Measurements from ENCODE around the gene GPC5.
A peak's percentile ranks its signal among the peaks of the same experiment; 100 is the strongest.

Gene GPC5

GRCh38 chr13:92345627-92346026 lies 947.2 kb downstream of the GPC5 start:
- Histone ChIP-seq H3K9me3 (ENCODE audit: insufficient read depth, low read length) (peaks cover 8% of the 10 kb centered on the region), H3K27ac (ENCODE audit: low read length) (no peak overlapping the region), H3K4me2 (ENCODE audit: low read length) (no peak overlapping the region), H3K4me3 (ENCODE audit: low read length) (no peak overlapping the region), H3K36me3 (replicated peaks; ENCODE audit: low read depth, low read length) (no peaks in the 10 kb centered on the region), H3K79me2 (ENCODE audit: low read length) (no peaks in the 10 kb centered on the region), H3K27me3 (ENCODE audit: low read depth, low read length) (no peaks in the 10 kb centered on the region), H2AFZ (ENCODE audit: low read depth, low read length) (no peak overlapping the region), H4K20me1 (ENCODE audit: insufficient read depth, low read length) (no peaks in the 10 kb centered on the region), H3K9ac (ENCODE audit: low read length) (no peak overlapping the region), H3K4me1 (ENCODE audit: low read length) (no peaks in the 10 kb centered on the region)
- TF ChIP-seq EZH2phosphoT487 (IDR thresholded peaks at IDR 0.05; ENCODE audit: low read depth) = no peak
- TF ChIP-seq CTCF (IDR thresholded peaks at IDR 0.05; ENCODE audit: low read depth, low read length) = no peak

- Histone ChIP-seq H3K79me2 (ENCODE audit: low read length) (no peaks in the 10 kb centered on the region), H3K9ac (ENCODE audit: low read length) (no peak overlapping the region), H4K20me1 (ENCODE audit: insufficient read depth, low read length) (no peaks in the 10 kb centered on the region), H3K4me3 (ENCODE audit: low read length) (no peak overlapping the region), H3K36me3 (replicated peaks; ENCODE audit: low read depth, low read length) (no peaks in the 10 kb centered on the region), H3K27ac (ENCODE audit: low read length) (no peak overlapping the region), H3K27me3 (ENCODE audit: low read depth, low read length) (no peaks in the 10 kb centered on the region), H3K4me2 (ENCODE audit: low read length) (no peak overlapping the region), H3K4me1 (ENCODE audit: low read length) (no peaks in the 10 kb centered on the region), H3K9me3 (ENCODE audit: insufficient read depth, low read length) (peaks cover 8% of the 10 kb centered on the region), H2AFZ (ENCODE audit: low read depth, low read length) (no peak overlapping the region)
- TF ChIP-seq CTCF (IDR thresholded peaks at IDR 0.05; ENCODE audit: low read depth, low read length) (no peak), EZH2phosphoT487 (IDR thresholded peaks at IDR 0.05; ENCODE audit: low read depth) (no peak)
Observed at GRCh38 chr13:92346046-92346445, 947.6 kb downstream of the GPC5 start.

- H3K9me3 ChIP-seq (ENCODE audit: insufficient read depth, low read length) = peaks cover 10% of the 10 kb centered on the region; the same call in 1 of the 2 replicates
- H3K4me2 ChIP-seq (ENCODE audit: low read length) = no peak overlapping the region
- no peaks in the 10 kb centered on the region for H3K79me2 ChIP-seq (ENCODE audit: low read length)
- H3K27me3 ChIP-seq (ENCODE audit: low read depth, low read length) = no peaks in the 10 kb centered on the region
- no peak overlapping the region for H3K4me3 ChIP-seq (ENCODE audit: low read length)
- peaks cover 3% of the 10 kb centered on the region for H3K36me3 ChIP-seq (replicated peaks; ENCODE audit: low read depth, low read length)
- no peak for TF ChIP-seq EZH2phosphoT487 (IDR thresholded peaks at IDR 0.05; ENCODE audit: low read depth)
- TF ChIP-seq CTCF (IDR thresholded peaks at IDR 0.05; ENCODE audit: low read depth, low read length) = no peak
- no peaks in the 10 kb centered on the region for H4K20me1 ChIP-seq (ENCODE audit: insufficient read depth, low read length)
- H3K27ac ChIP-seq (ENCODE audit: low read length) = no peak overlapping the region
- H3K9ac ChIP-seq (ENCODE audit: low read length) = no peak overlapping the region
- peaks cover 8% of the 10 kb centered on the region; the same call in 1 of the 2 replicates for H3K4me1 ChIP-seq (ENCODE audit: low read length)
- no peak overlapping the region for H2AFZ ChIP-seq (ENCODE audit: low read depth, low read length)
Observed at GRCh38 chr13:92354583-92354982, 956.2 kb downstream of the GPC5 start.

GRCh38 chr13:92355213-92355612 lies 956.8 kb downstream of the GPC5 start:
- Histone ChIP-seq H3K79me2 (ENCODE audit: low read length) (no peaks in the 10 kb centered on the region), H3K9ac (ENCODE audit: low read length) (no peak overlapping the region), H3K4me2 (ENCODE audit: low read length) (no peak overlapping the region), H3K4me3 (ENCODE audit: low read length) (no peak overlapping the region), H3K4me1 (ENCODE audit: low read length) (peaks cover 8% of the 10 kb centered on the region; the same call in 1 of the 2 replicates), H3K9me3 (ENCODE audit: insufficient read depth, low read length) (peaks cover 10% of the 10 kb centered on the region; the same call in 1 of the 2 replicates), H3K27ac (ENCODE audit: low read length) (no peak overlapping the region), H2AFZ (ENCODE audit: low read depth, low read length) (no peak overlapping the region), H3K36me3 (replicated peaks; ENCODE audit: low read depth, low read length) (peaks cover 6% of the 10 kb centered on the region), H4K20me1 (ENCODE audit: insufficient read depth, low read length) (no peaks in the 10 kb centered on the region), H3K27me3 (ENCODE audit: low read depth, low read length) (no peaks in the 10 kb centered on the region)
- peak; percentile 75 for TF ChIP-seq CTCF (IDR thresholded peaks at IDR 0.05; ENCODE audit: low read depth, low read length)
- no peak for TF ChIP-seq EZH2phosphoT487 (IDR thresholded peaks at IDR 0.05; ENCODE audit: low read depth)

Measured in OCI-LY3 (cell line).